ENCODE measurements around the gene OR7D4. TPM values are rescaled to one million over a fixed set of nuclear protein-coding genes. Genes with fewer than 3 reads are reported as not detected.

The OR7D4 gene
- polyA plus RNA-seq: not detected in 3 replicates
- not detected for polyA plus RNA-seq (2011; ENCODE audit: low read depth)
- polyA plus RNA-seq (2011; cell fraction: cytosol; rRNA removed): not detected in 2 replicates
- not detected in 2 replicates for polyA plus RNA-seq (2011; cell fraction: nucleus; rRNA removed)
- polyA plus RNA-seq (2012; ENCODE audit: low replicate concordance): not detected in 2 replicates
- polyA minus RNA-seq: not detected in 3 replicates
- not detected for polyA minus RNA-seq (2011; cell fraction: cytosol; rRNA and poly(A)+ RNA removed)
- polyA minus RNA-seq (2011; cell fraction: nucleus; rRNA and poly(A)+ RNA removed): not detected in 2 replicates

- no peak for FAIRE-seq
- TF ChIP-seq CTCF (optimal IDR thresholded peaks at IDR 0.05 in 1 of 3, IDR thresholded peaks at IDR 0.05 in 1 of 3, conservative IDR thresholded peaks at IDR 0.05 in 1 of 3; ENCODE audit: extremely low read depth in 1 of 3, insufficient read depth in 2 of 3, low read length in 3 of 3) (no peak), EZH2 (IDR thresholded peaks at IDR 0.05; ENCODE audit: low read length) (no peak)
- DNase-seq (ENCODE audit: low read depth, low spot score): no peak
Observed at GRCh38 chr19:9219489-9219888, at the start of gene OR7D4. OR7D4 (minus strand) TSS chr19:9219589; CDS start chr19:9214837, 4,752 bp downstream.

GRCh38 chr19:9251236-9251635 lies 31.8 kb upstream of the OR7D4 start:
- Histone ChIP-seq H3K9ac (ENCODE audit: control insufficient read depth, extremely low read depth, insufficient read depth, low read length) (no peak overlapping the region), H3K4me3 (ENCODE audit: control insufficient read depth in 2 of 3, extremely low read depth in 1 of 3, insufficient read depth in 2 of 3, low read depth in 1 of 3, low read length in 3 of 3) (no peak overlapping the region), H3K9me3 (ENCODE audit: control insufficient read depth, low read depth, low read length) (peaks cover 4% of the 10 kb centered on the region), H3K27me3 (ENCODE audit: control insufficient read depth, extremely low read depth, insufficient read depth, low read length) (no peaks in the 10 kb centered on the region), H3K9me1 (ENCODE audit: control insufficient read depth, extremely low read depth, insufficient read depth, low read length) (no peaks in the 10 kb centered on the region), H3K27ac (ENCODE audit: control insufficient read depth, insufficient read depth, low read length) (no peak overlapping the region), H3K4me1 (ENCODE audit: control insufficient read depth, extremely low read depth, insufficient read depth, low read length) (no peaks in the 10 kb centered on the region), H2AFZ (ENCODE audit: control insufficient read depth, low read length) (no peak overlapping the region), H3K79me2 (ENCODE audit: control insufficient read depth, insufficient read depth, low read length) (no peaks in the 10 kb centered on the region), H4K20me1 (ENCODE audit: control insufficient read depth, extremely low read depth, insufficient read depth, low read length) (no peaks in the 10 kb centered on the region), H3K4me2 (ENCODE audit: control insufficient read depth, extremely low read depth, insufficient read depth, low read depth, low read length) (no peak overlapping the region), H3K36me3 (ENCODE audit: control insufficient read depth in 2 of 2, extremely low read depth in 1 of 2, insufficient read depth in 2 of 2, low read length in 2 of 2) (no peaks in the 10 kb centered on the region)
- dilution Hi-C loops (cut with MboI; ENCODE audit: extremely low pct_ligation_motif_present, low sequenced_read_pairs): no loop called here
- TF ChIP-seq CTCF (optimal IDR thresholded peaks at IDR 0.05 in 1 of 3, IDR thresholded peaks at IDR 0.05 in 1 of 3, conservative IDR thresholded peaks at IDR 0.05 in 1 of 3; ENCODE audit: extremely low read depth in 1 of 3, insufficient read depth in 2 of 3, low read length in 3 of 3): no peak
- TF ChIP-seq EZH2 (IDR thresholded peaks at IDR 0.05; ENCODE audit: low read length): no peak
- DNase-seq (ENCODE audit: low read depth, low spot score) (no peak), FAIRE-seq (no peak)

More at GRCh38 chr19:9219489-9219888, at the start of gene OR7D4:
- H3K9ac ChIP-seq (ENCODE audit: control insufficient read depth, extremely low read depth, insufficient read depth, low read length): no peak within 1 kb of the TSS
- H3K27me3 ChIP-seq (ENCODE audit: control insufficient read depth, extremely low read depth, insufficient read depth, low read length): no peaks in the 10 kb centered on the region
- no peaks in the 10 kb centered on the region for H3K9me1 ChIP-seq (ENCODE audit: control insufficient read depth, extremely low read depth, insufficient read depth, low read length)
- no peaks in the 10 kb centered on the region for H3K4me1 ChIP-seq (ENCODE audit: control insufficient read depth, extremely low read depth, insufficient read depth, low read length)
- H3K9me3 ChIP-seq (ENCODE audit: control insufficient read depth, low read depth, low read length): no peaks in the 10 kb centered on the region
- H3K27ac ChIP-seq (ENCODE audit: control insufficient read depth, insufficient read depth, low read length): no peak within 1 kb of the TSS
- dilution Hi-C loops (cut with MboI; ENCODE audit: extremely low pct_ligation_motif_present, low sequenced_read_pairs): no loop called here
- no peaks in the 10 kb centered on the region for H4K20me1 ChIP-seq (ENCODE audit: control insufficient read depth, extremely low read depth, insufficient read depth, low read length)
- H3K4me2 ChIP-seq (ENCODE audit: control insufficient read depth, extremely low read depth, insufficient read depth, low read depth, low read length): no peak within 1 kb of the TSS
- no peak within 1 kb of the TSS for H3K4me3 ChIP-seq (ENCODE audit: control insufficient read depth in 2 of 3, extremely low read depth in 1 of 3, insufficient read depth in 2 of 3, low read depth in 1 of 3, low read length in 3 of 3)
- no peaks in the 10 kb centered on the region for H3K79me2 ChIP-seq (ENCODE audit: control insufficient read depth, insufficient read depth, low read length)
- H2AFZ ChIP-seq (ENCODE audit: control insufficient read depth, low read length): no peak within 1 kb of the TSS
- H3K36me3 ChIP-seq (ENCODE audit: control insufficient read depth in 2 of 2, extremely low read depth in 1 of 2, insufficient read depth in 2 of 2, low read length in 2 of 2): no peaks in the 10 kb centered on the region

All from keratinocyte (primary cell).